Left lobe of liver (tissue), 2 donors: ENCODE measurements around the gene GGTLC1. TPM values are rescaled to one million over a fixed set of nuclear protein-coding genes. Genes with fewer than 3 reads are reported as not detected.
"Not testable (repeated sequence)": the region's sequence is repeated elsewhere in the genome, so short reads cannot be mapped to it uniquely, and the experiment has no call there.

Experiments used
- ATAC-seq: fragments of 200-7000 bp; cut with Tn5 transposase; one replicate; pipeline ENCODE4 v1.9.1; 2020; ENCODE audit warnings: mild to moderate bottlenecking, moderate library complexity
- DNase-seq: peaks from one replicate; pipeline ENCODE4 v3.0.0-alpha.2; 2020; ENCODE audit warnings: low spot score
- total RNA-seq: library from RNA; stranded (reverse); gene quantifications from one replicate; pipeline ENCODE4 v1.2.1, GENCODE V29; 2021
- donor health status: DM: no; HTN: no; CAD: no; lungs with moderate emphysema.
- donor health status: DM: no; HTN: yes; CAD: no.

GGTLC1 gene
- total RNA-seq, 1 donor from 2014 or later, result not detected

GRCh38 chr20:23995291-23995690, 6.7 kb upstream of the GGTLC1 start:
- not testable (repeated sequence) for DNase-seq, ATAC-seq

GRCh38 chr20:23994001-23994633, 5.5 kb upstream of the GGTLC1 start:
- DNase-seq, ATAC-seq: not testable (repeated sequence)

- not testable (repeated sequence) for DNase-seq, ATAC-seq
Measured at GRCh38 chr20:23993440-23993839, 4.9 kb upstream of the GGTLC1 start.

- not testable (repeated sequence) for ATAC-seq, DNase-seq
Measured at GRCh38 chr20:23990296-23990695, 1.7 kb upstream of the GGTLC1 start.

GRCh38 chr20:23988966-23989365, 387 bp upstream of the GGTLC1 start:
- not testable (repeated sequence) for ATAC-seq, DNase-seq

- ATAC-seq, result not testable (repeated sequence)
- peak; percentile 34 for DNase-seq
Measured at GRCh38 chr20:23986716-23987115, 1.9 kb downstream of the GGTLC1 start.

- peak; percentile 31 for DNase-seq
- ATAC-seq, result not testable (repeated sequence)
Measured at GRCh38 chr20:23986310-23986709, 2.3 kb downstream of the GGTLC1 start.

- DNase-seq, result peak; percentile 34
- not testable (repeated sequence) for ATAC-seq
Measured at GRCh38 chr20:23985790-23986225, 2.8 kb downstream of the GGTLC1 start.

GRCh38 chr20:23985066-23985789, 3.4 kb downstream of the GGTLC1 start:
- DNase-seq, result peak; percentile 42
- not testable (repeated sequence) for ATAC-seq

- ATAC-seq, result not testable (repeated sequence)
Measured at GRCh38 chr20:23984476-23985023, 4.0 kb downstream of the GGTLC1 start.

GRCh38 chr20:23982112-23983018, 6.2 kb downstream of the GGTLC1 start:
- peak; percentile 48 for DNase-seq
- not testable (repeated sequence) for ATAC-seq

More at GRCh38 chr20:23984476-23985023, 4.0 kb downstream of the GGTLC1 start:
- peak; percentile 41 for DNase-seq

GRCh38 chr20:23981526-23981925, 7.1 kb downstream of the GGTLC1 start:
- peak; percentile 42 for DNase-seq
- not testable (repeated sequence) for ATAC-seq

- peak; percentile 47 for DNase-seq
- not testable (repeated sequence) for ATAC-seq
Measured at GRCh38 chr20:23981014-23981413, 7.6 kb downstream of the GGTLC1 start.

GRCh38 chr20:23979899-23980811, 8.4 kb downstream of the GGTLC1 start:
- peak; percentile 21 for DNase-seq
- not testable (repeated sequence) for ATAC-seq

GRCh38 chr20:23979380-23979779, 9.2 kb downstream of the GGTLC1 start:
- not testable (repeated sequence) for ATAC-seq

GRCh38 chr20:23978457-23978856, 10.1 kb downstream of the GGTLC1 start:
- ATAC-seq, result not testable (repeated sequence)
- peak; percentile 40 for DNase-seq

More at GRCh38 chr20:23979380-23979779, 9.2 kb downstream of the GGTLC1 start:
- DNase-seq, result peak; percentile 15

GRCh38 chr20:23974966-23975365, 13.6 kb downstream of the GGTLC1 start:
- DNase-seq, result no peak
- ATAC-seq, result no peak

- DNase-seq (no peak), ATAC-seq (no peak)
Measured at GRCh38 chr20:23971310-23971709, 17.3 kb downstream of the GGTLC1 start.

GRCh38 chr20:23970049-23970448, 18.5 kb downstream of the GGTLC1 start:
- ATAC-seq, result no peak
- no peak for DNase-seq
